MM.1S (cell line): ENCODE results near the gene MACROH2A2.

Experiments used
- EZH2 ChIP-seq: fragments of 300-600 bp; sonication (generic); optimal IDR thresholded peaks from 2 replicates; pipeline ENCODE3; 2017; ENCODE audit warnings: low read depth, mild to moderate bottlenecking, antibody characterized with exemption, low read length, mixed read lengths
- TF ChIP-seq, protein P1 (sequence below): fragments of 300-600 bp; sonication (generic); IDR thresholded peaks from 2 replicates; pipeline ENCODE4 v1.5.1; 2016; ENCODE audit warnings: antibody characterized with exemption, low read length, mixed read lengths

DNA sequence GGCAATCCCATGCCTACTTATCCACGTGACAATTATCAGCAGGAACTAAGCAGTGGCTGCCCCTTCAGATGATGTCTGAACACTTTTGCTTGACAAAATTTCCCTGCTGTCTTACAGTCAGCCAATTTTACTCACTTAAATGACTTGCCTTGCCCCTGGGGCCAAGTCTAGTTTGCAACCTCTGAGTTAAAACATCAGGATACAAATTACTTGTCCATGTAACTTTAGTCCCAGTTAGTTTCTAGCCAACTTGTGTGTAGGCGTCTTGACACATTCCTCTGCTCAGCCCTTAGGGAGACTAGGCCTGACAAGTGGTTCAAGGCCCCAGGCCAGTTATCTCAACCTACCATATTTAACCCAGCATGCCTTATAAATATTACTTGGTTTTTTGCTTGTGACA lies 105.5 kb downstream of the MACROH2A2 start:
- TF ChIP-seq, protein P1, sequence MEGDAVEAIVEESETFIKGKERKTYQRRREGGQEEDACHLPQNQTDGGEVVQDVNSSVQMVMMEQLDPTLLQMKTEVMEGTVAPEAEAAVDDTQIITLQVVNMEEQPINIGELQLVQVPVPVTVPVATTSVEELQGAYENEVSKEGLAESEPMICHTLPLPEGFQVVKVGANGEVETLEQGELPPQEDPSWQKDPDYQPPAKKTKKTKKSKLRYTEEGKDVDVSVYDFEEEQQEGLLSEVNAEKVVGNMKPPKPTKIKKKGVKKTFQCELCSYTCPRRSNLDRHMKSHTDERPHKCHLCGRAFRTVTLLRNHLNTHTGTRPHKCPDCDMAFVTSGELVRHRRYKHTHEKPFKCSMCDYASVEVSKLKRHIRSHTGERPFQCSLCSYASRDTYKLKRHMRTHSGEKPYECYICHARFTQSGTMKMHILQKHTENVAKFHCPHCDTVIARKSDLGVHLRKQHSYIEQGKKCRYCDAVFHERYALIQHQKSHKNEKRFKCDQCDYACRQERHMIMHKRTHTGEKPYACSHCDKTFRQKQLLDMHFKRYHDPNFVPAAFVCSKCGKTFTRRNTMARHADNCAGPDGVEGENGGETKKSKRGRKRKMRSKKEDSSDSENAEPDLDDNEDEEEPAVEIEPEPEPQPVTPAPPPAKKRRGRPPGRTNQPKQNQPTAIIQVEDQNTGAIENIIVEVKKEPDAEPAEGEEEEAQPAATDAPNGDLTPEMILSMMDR: no peak
- TF ChIP-seq EZH2: no peak
